Right lobe of liver (tissue), 4 donors: ENCODE results near the gene EIF4G3.

Experiments used
- CTCF ChIP-seq, 4 donors: fragments of 200-600 bp in 3 of 4; fragments of 450-650 bp in 1 of 4; IDR thresholded peaks; one replicate each; pipeline versions ENCODE4 v1.5.1 to v1.8.0; 2016 to 2022; ENCODE audit warnings: antibody characterized with exemption in 4 of 4, mild to moderate bottlenecking in 2 of 4
- POLR2A ChIP-seq: fragments of 450-650 bp; IDR thresholded peaks from one replicate; pipeline ENCODE4 v1.6.1; 2017; ENCODE audit warnings: antibody characterized with exemption, mild to moderate bottlenecking
- donor health status: DM: no; HTN: no; CAD: no.
- donor health status: DM: no; HTN: no; CAD: no.
- donor health status: DM: no; HTN: yes; CAD: no.

GRCh38 chr1:21152423-21153100 lies 24.1 kb downstream of the EIF4G3 start:
- TF ChIP-seq POLR2A = no peak
- no peak for TF ChIP-seq CTCF (IDR thresholded peaks at IDR 0.05)
